Measurements from ENCODE around the gene PPP1R12C.

DNA sequence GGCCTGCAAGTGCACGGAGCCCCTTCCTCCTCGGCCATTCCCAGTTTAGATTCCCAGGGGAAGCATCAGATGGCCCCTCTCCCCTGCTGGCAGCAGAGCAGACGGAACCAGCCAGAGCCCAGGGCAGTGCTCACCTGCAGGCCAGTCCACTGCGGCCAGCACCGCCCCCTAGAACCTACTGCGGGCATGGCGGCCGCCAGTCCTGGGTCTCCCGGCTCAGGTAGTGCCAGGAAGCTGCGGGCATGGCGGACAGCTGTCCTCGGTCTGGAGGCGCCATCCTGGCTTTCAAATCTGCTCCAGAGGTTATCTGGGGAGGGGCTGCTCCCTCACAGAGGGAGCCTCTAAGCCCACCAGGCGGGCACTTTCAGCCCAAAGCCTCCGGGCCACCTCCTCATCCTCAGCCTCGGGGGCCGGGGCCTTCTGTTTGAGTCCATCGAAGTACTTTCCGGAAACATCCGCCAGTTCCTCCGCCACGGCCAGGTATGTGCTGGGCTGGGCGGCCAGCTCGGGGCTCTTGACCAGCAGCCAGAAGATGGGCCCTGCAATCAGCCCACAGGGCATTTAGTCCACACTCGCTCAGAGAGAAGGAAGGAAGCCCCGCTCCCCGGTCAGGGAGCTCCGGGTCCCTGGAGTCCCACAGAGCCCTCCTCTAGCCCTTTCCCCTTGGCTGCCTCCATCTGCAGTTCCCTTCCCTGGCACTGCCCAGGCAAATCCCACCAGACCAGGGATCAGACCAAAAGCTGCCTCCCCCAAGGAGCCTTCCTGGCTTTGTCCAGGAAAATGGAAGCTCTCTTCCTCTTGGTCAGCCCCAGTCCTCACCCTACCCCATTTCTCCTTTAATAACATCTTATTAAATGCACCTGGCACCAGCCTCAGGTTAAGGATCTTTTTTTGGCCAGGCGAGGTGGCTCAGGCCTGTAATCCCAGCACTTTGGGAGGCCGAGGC, 72.4 kb downstream of the PPP1R12C start:
- TF ChIP-seq, protein P1, sequence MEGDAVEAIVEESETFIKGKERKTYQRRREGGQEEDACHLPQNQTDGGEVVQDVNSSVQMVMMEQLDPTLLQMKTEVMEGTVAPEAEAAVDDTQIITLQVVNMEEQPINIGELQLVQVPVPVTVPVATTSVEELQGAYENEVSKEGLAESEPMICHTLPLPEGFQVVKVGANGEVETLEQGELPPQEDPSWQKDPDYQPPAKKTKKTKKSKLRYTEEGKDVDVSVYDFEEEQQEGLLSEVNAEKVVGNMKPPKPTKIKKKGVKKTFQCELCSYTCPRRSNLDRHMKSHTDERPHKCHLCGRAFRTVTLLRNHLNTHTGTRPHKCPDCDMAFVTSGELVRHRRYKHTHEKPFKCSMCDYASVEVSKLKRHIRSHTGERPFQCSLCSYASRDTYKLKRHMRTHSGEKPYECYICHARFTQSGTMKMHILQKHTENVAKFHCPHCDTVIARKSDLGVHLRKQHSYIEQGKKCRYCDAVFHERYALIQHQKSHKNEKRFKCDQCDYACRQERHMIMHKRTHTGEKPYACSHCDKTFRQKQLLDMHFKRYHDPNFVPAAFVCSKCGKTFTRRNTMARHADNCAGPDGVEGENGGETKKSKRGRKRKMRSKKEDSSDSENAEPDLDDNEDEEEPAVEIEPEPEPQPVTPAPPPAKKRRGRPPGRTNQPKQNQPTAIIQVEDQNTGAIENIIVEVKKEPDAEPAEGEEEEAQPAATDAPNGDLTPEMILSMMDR (IDR thresholded peaks at IDR 0.05), result no peak
- no peak for TF ChIP-seq POLR2A (IDR thresholded peaks at IDR 0.05)

Measured in body of pancreas (tissue), 4 donors.